HepG2 (cell line): ENCODE data around the gene STRIP1. TPM values are rescaled to one million over a fixed set of nuclear protein-coding genes. Genes with fewer than 3 reads are reported as not detected.

Experiments
- AGO1 ChIP-seq: fragments of 200-400 bp; formaldehyde crosslinking; IDR thresholded peaks from 2 replicates; pipeline ENCODE4 v1.6.1; 2017; ENCODE audit warnings: mild to moderate bottlenecking, low read depth, low read length, moderate library complexity; ENCODE audit not compliant: poor library complexity, severe bottlenecking
- BRCA1 ChIP-seq: sonication (generic); formaldehyde crosslinking; IDR thresholded peaks from 2 replicates; pipeline ENCODE4 v1.4.0; 2020; ENCODE audit warnings: missing genetic modification reagents
- HCFC1 ChIP-seq: fragments of 150-350 bp; IDR thresholded peaks from 2 replicates; pipeline ENCODE4 v1.6.1; 2014; ENCODE audit warnings: low read depth, low read length
- HMG20A ChIP-seq: IDR thresholded peaks from 2 replicates; pipeline ENCODE4 v1.6.1; 2016; ENCODE audit warnings: borderline replicate concordance
- HNRNPH1 ChIP-seq: fragments of 200-400 bp; formaldehyde crosslinking; optimal IDR thresholded peaks from 2 replicates; pipeline ENCODE3; 2017; ENCODE audit warnings: mild to moderate bottlenecking, low read depth, low read length
- KLF13 ChIP-seq: sonication (generic); formaldehyde crosslinking; IDR thresholded peaks from 2 replicates; pipeline ENCODE4 v1.4.0; 2020; ENCODE audit warnings: mild to moderate bottlenecking, missing genetic modification reagents
- MAZ ChIP-seq, 2 experiments: sonication (generic) in 1 of 2; formaldehyde crosslinking in 1 of 2; IDR thresholded peaks; 2 replicates each; pipeline versions ENCODE4 v1.5.0 to v1.6.1; 2012 to 2020; ENCODE audit warnings: low read depth in 2 of 2, mild to moderate bottlenecking in 2 of 2, borderline replicate concordance in 1 of 2, improper control_type of control experiment in 1 of 2, low read length in 1 of 2, missing genetic modification reagents in 1 of 2, moderate library complexity in 1 of 2
- NFKBIZ ChIP-seq: IDR thresholded peaks from 2 replicates; pipeline ENCODE4 v1.6.1; 2018; ENCODE audit warnings: missing genetic modification reagents, missing compliant biosample characterization
- NFYC ChIP-seq: IDR thresholded peaks from 2 replicates; pipeline ENCODE4 v1.6.1; 2016; ENCODE audit warnings: missing genetic modification reagents, missing compliant biosample characterization
- NR1H2 ChIP-seq: sonication (generic); formaldehyde crosslinking; IDR thresholded peaks from 2 replicates; pipeline ENCODE4 v1.8.1; 2022; ENCODE audit warnings: low read depth, missing genetic modification reagents, borderline replicate concordance
- SNAPC5 ChIP-seq: sonication (generic); formaldehyde crosslinking; IDR thresholded peaks from 2 replicates; pipeline ENCODE4 v1.8.1; 2023; ENCODE audit warnings: mild to moderate bottlenecking, missing genetic modification reagents, borderline replicate concordance
- TBL1XR1 ChIP-seq: fragments of 150-350 bp; IDR thresholded peaks from 2 replicates; pipeline ENCODE4 v1.6.1; 2014; ENCODE audit warnings: borderline replicate concordance, low read length; ENCODE audit not compliant: partially characterized antibody
- ZFP37 ChIP-seq: sonication (generic); formaldehyde crosslinking; IDR thresholded peaks from 2 replicates; pipeline ENCODE4 v1.4.0; 2020; ENCODE audit warnings: missing genetic modification reagents, borderline replicate concordance
- ZFP41 ChIP-seq: sonication (generic); formaldehyde crosslinking; IDR thresholded peaks from 2 replicates; pipeline ENCODE4 v1.4.0; 2020; ENCODE audit warnings: mild to moderate bottlenecking, missing genetic modification reagents, borderline replicate concordance
- ZNF274 ChIP-seq: sonication (generic); formaldehyde crosslinking; IDR thresholded peaks from 2 replicates; pipeline ENCODE4 v1.5.1; 2020; ENCODE audit warnings: mild to moderate bottlenecking, missing genetic modification reagents
- ZNF562 ChIP-seq: sonication (generic); formaldehyde crosslinking; IDR thresholded peaks from 2 replicates; pipeline ENCODE4 v1.8.0; 2022; ENCODE audit warnings: missing genetic modification reagents, borderline replicate concordance
- ZNF703 ChIP-seq: sonication (generic); formaldehyde crosslinking; IDR thresholded peaks from 2 replicates; pipeline ENCODE4 v1.5.1; 2020; ENCODE audit warnings: missing genetic modification reagents, mild to moderate bottlenecking, moderate library complexity, borderline replicate concordance
- ZSCAN25 ChIP-seq: sonication (generic); formaldehyde crosslinking; IDR thresholded peaks from 2 replicates; pipeline ENCODE4 v1.8.0; 2022; ENCODE audit warnings: mild to moderate bottlenecking, missing genetic modification reagents
- ZSCAN5A ChIP-seq: sonication (generic); formaldehyde crosslinking; IDR thresholded peaks from 2 replicates; pipeline ENCODE4 v1.8.0; 2022; ENCODE audit warnings: mild to moderate bottlenecking, missing genetic modification reagents, borderline replicate concordance
- polyA plus RNA-seq, 8 experiments: library from polyadenylated mRNA; depleted of rRNA in 3 of 8; stranded (reverse) in 7 of 8; unstranded in 1 of 8; fragments of >200 nt; fragmentation: Illumina TruSeq in 4 of 8; extraction: Trizol in 4 of 8; gene quantifications; 2 replicates each; pipeline versions ENCODE4 v1.2.1 to v1.2.3, GENCODE V29; 2011 to 2016; ENCODE audit warnings: low read depth in 4 of 8, missing spikeins in 1 of 8, mixed read lengths in 1 of 8; ENCODE audit not compliant: insufficient read depth in 1 of 8
- total RNA-seq, 5 experiments: library from RNA; depleted of rRNA; stranded (reverse); fragments of >200 nt; fragmentation: Illumina TruSeq; extraction: Trizol; gene quantifications; 2 replicates each; pipeline ENCODE4 v1.2.3, GENCODE V29; 2016; ENCODE audit warnings: low read depth in 1 of 5
- TF ChIP-seq, protein P1 (sequence below): sonication (generic); formaldehyde crosslinking; IDR thresholded peaks from 2 replicates; pipeline ENCODE4 v1.4.0; 2020; ENCODE audit warnings: mild to moderate bottlenecking, missing genetic modification reagents, borderline replicate concordance
- TF ChIP-seq, protein P2 (sequence below): sonication (generic); formaldehyde crosslinking; IDR thresholded peaks from 2 replicates; pipeline ENCODE4 v1.5.1; 2020; ENCODE audit warnings: missing genetic modification reagents, mild to moderate bottlenecking, borderline replicate concordance

STRIP1 gene
- total and polyA plus RNA-seq, 2 of the 13 experiments (the other 11 are each of a cell fraction or from before 2014, with no cell fraction given): 20.9 to 27.9 TPM

- TF ChIP-seq SNAPC5 (CRISPR knock-in tag): no peak
- TF ChIP-seq TBL1XR1: no peak
- TF ChIP-seq HMG20A: no peak
- no peak for TF ChIP-seq ZNF703 (CRISPR knock-in tag)
- no peak for TF ChIP-seq ZFP41 (CRISPR knock-in tag)
- TF ChIP-seq ZSCAN25 (CRISPR knock-in tag): no peak; the same call in 1 of the 2 replicates
- TF ChIP-seq HCFC1: peak; percentile 93
- TF ChIP-seq NFYC: no peak
- TF ChIP-seq BRCA1 (CRISPR knock-in tag): no peak
- TF ChIP-seq HNRNPH1: no peak
- no peak for TF ChIP-seq NFKBIZ (CRISPR knock-in tag)
- TF ChIP-seq, protein P1, sequence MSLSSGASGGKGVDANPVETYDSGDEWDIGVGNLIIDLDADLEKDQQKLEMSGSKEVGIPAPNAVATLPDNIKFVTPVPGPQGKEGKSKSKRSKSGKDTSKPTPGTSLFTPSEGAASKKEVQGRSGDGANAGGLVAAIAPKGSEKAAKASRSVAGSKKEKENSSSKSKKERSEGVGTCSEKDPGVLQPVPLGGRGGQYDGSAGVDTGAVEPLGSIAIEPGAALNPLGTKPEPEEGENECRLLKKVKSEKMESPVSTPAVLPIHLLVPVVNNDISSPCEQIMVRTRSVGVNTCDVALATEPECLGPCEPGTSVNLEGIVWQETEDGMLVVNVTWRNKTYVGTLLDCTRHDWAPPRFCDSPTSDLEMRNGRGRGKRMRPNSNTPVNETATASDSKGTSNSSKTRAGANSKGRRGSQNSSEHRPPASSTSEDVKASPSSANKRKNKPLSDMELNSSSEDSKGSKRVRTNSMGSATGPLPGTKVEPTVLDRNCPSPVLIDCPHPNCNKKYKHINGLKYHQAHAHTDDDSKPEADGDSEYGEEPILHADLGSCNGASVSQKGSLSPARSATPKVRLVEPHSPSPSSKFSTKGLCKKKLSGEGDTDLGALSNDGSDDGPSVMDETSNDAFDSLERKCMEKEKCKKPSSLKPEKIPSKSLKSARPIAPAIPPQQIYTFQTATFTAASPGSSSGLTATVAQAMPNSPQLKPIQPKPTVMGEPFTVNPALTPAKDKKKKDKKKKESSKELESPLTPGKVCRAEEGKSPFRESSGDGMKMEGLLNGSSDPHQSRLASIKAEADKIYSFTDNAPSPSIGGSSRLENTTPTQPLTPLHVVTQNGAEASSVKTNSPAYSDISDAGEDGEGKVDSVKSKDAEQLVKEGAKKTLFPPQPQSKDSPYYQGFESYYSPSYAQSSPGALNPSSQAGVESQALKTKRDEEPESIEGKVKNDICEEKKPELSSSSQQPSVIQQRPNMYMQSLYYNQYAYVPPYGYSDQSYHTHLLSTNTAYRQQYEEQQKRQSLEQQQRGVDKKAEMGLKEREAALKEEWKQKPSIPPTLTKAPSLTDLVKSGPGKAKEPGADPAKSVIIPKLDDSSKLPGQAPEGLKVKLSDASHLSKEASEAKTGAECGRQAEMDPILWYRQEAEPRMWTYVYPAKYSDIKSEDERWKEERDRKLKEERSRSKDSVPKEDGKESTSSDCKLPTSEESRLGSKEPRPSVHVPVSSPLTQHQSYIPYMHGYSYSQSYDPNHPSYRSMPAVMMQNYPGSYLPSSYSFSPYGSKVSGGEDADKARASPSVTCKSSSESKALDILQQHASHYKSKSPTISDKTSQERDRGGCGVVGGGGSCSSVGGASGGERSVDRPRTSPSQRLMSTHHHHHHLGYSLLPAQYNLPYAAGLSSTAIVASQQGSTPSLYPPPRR (CRISPR knock-in tag): no peak
- TF ChIP-seq KLF13 (CRISPR knock-in tag): no peak
- TF ChIP-seq, protein P2, sequence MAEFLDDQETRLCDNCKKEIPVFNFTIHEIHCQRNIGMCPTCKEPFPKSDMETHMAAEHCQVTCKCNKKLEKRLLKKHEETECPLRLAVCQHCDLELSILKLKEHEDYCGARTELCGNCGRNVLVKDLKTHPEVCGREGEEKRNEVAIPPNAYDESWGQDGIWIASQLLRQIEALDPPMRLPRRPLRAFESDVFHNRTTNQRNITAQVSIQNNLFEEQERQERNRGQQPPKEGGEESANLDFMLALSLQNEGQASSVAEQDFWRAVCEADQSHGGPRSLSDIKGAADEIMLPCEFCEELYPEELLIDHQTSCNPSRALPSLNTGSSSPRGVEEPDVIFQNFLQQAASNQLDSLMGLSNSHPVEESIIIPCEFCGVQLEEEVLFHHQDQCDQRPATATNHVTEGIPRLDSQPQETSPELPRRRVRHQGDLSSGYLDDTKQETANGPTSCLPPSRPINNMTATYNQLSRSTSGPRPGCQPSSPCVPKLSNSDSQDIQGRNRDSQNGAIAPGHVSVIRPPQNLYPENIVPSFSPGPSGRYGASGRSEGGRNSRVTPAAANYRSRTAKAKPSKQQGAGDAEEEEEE (CRISPR knock-in tag): no peak
- TF ChIP-seq AGO1: no peak
- no peak for TF ChIP-seq ZSCAN5A (CRISPR knock-in tag)
- TF ChIP-seq MAZ (IDR thresholded peaks at IDR 0.05; ENCODE audit: borderline replicate concordance, low read depth, low read length): no peak
- TF ChIP-seq MAZ (CRISPR knock-in tag; IDR thresholded peaks at IDR 0.05; ENCODE audit: low read depth): peak; percentile 40; the same call in 1 of the 2 replicates
- TF ChIP-seq ZNF274 (CRISPR knock-in tag): peak; percentile 5; the same call in 1 of the 2 replicates
- no peak for TF ChIP-seq ZNF562 (CRISPR knock-in tag)
- 0 out of 2 replicates have a peak, but pooled peaks have one; percentile 39 for TF ChIP-seq ZFP37 (CRISPR knock-in tag)
- TF ChIP-seq NR1H2 (CRISPR knock-in tag): no peak
Observed at GRCh38 chr1:110034451-110035235, at the start of gene STRIP1 (continued).
